ENCODE results near the gene APLN.

APLN gene

GRCh38 chrX:129655547-129656249, 942 bp upstream of the APLN start:
- TF ChIP-seq CTCF (IDR thresholded peaks at IDR 0.05; ENCODE audit: low read length, missing control alignments) = no peak
- H3K4me3 ChIP-seq (replicated peaks; ENCODE audit: low read depth, low read length) = no peak overlapping the region
- DNase-seq (ENCODE audit: low read depth) = no peak

GRCh38 chrX:129653971-129654651, 645 bp downstream of the APLN start:
- no peak for TF ChIP-seq CTCF (IDR thresholded peaks at IDR 0.05; ENCODE audit: low read length, missing control alignments)
- DNase-seq (ENCODE audit: low read depth) = no peak
- peak overlapping the region; percentile 41 for H3K4me3 ChIP-seq (replicated peaks; ENCODE audit: low read depth, low read length)

DNA sequence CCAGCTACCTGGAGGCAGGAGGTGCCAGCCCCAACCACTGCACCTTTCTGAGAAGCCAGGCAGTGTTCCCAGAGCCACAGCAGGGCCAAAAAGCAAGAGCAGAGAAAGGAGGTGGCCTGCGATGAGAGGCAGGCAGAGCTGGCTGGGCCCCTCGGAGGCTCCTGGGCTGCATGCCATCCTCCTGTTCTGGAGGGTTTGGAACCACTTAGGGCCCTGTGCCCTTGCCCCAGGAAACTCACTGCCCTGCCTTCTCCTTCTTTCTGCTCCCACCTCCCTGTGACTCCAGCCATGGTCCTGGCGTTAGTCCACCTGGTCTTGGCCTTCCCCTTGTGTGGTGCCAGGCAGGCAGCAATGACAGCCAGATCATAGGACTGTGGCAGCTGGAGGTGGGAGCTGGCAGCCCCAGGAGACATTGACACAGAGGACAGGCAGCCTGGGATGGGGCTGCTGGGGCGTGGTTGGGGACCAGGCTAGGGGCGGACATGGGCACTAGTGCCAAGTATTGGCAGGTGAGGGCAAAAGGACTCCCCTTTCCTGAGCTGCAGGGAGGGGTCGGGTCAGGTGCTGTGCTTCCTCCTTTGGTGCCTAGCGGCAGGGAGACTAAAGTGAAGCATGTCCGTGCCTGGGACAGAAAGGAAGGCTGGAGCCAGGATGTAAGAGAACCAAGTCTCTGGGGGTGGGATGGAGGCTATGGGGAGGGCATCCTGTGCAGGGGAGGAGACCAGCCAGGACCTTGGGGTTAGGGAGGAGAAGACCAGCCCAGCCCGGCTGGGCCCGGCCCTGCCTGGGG, 1.4 kb downstream of the APLN start:
- H3K4me3 ChIP-seq (replicated peaks; ENCODE audit: low read depth, low read length) = no peak overlapping the region
- no peak for TF ChIP-seq CTCF (IDR thresholded peaks at IDR 0.05; ENCODE audit: low read length, missing control alignments)
- no peak for DNase-seq (ENCODE audit: low read depth)

DNA sequence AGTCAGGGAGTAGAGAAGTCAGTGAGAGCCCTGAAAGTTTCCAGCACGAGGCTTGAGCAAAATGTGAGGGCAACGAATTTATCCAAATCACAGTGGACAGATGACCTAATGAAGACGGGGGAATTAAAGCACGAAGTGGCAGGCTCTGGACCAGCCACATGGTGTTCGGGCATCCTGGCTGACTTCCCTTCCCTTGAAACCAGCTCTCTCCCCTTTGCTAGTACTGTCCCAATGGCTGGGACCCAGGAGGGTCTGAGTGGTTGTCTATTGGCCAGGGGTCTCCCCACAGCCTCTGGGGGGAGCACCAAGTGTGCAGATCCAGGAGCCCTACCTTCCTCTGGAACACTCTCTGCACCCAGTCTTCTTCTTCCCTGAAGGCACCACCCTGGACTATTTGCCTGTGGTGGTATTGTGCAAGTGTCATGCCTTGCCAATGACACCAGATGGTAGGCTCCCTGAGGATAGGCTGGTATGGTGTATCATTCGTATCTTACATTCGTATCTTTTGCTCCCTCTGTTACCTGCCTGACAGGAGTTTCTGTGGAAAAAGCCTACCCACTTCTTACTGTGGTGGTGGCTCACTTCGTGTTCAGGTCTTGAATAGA, 2.1 kb downstream of the APLN start:
- no peak for DNase-seq (ENCODE audit: low read depth)
- no peak for TF ChIP-seq CTCF (IDR thresholded peaks at IDR 0.05; ENCODE audit: low read length, missing control alignments)
- no peak overlapping the region for H3K4me3 ChIP-seq (replicated peaks; ENCODE audit: low read depth, low read length)

DNA sequence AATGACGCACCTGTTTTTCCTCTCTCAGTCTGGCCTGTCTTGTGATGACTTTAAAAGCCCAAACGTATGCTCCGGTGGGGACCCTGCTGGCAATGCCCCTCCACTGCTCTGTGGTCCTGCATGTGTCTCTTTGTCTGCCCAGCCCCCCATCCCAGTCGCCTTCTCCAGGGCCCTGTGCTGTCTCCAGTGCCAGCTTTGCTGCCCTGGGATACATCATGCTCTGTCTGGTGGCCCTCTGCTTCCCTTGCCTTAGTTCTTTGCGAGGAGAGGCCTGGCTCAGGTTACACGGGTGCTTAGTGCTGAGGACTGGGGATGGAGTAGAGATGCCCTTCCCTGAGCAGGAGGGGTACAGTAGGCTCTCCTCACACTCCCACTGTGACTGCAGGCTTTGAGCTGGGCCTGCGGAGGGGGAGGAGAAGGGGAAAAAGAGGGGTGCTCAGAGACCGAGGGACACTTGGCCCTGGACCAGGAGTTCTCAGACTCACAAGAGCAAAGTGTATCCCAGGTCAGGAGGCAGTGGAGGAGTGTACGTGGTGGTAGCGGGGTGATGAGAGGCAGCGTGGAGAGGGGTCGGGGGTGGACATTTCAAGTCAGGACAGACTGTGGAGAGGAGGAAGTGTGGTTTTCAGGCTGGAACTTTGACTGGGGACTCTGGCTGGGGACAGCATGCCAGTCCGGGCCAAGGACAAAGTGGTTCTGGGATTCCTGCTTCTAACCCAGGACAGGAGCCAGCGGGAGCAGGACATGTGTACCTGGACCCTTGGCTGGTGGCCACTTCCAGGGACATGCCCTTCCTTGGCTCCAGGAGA, 2.8 kb downstream of the APLN start:
- no peak for TF ChIP-seq CTCF (IDR thresholded peaks at IDR 0.05; ENCODE audit: low read length, missing control alignments)
- H3K4me3 ChIP-seq (replicated peaks; ENCODE audit: low read depth, low read length) = no peak overlapping the region
- DNase-seq (ENCODE audit: low read depth) = no peak

GRCh38 chrX:129650821-129651510, 3.8 kb downstream of the APLN start:
- no peak for TF ChIP-seq CTCF (IDR thresholded peaks at IDR 0.05; ENCODE audit: low read length, missing control alignments)
- no peak overlapping the region for H3K4me3 ChIP-seq (replicated peaks; ENCODE audit: low read depth, low read length)
- no peak for DNase-seq (ENCODE audit: low read depth)

Data from fibroblast of pulmonary artery (primary cell).